A673 (cell line): Measurements from ENCODE around the gene PLA2G2A.

Source experiments
- EZH2 ChIP-seq: fragments of 200-600 bp; sonication (generic); IDR thresholded peaks from 2 replicates; pipeline ENCODE4 v1.6.1; 2017; ENCODE audit warnings: borderline replicate concordance, low read depth, mild to moderate bottlenecking, mixed read lengths, antibody characterized with exemption, low read length; ENCODE audit not compliant: poor library complexity, severe bottlenecking
- TF ChIP-seq, protein P1 (sequence below): fragments of 300-800, 200-600 bp; sonication (generic); conservative IDR thresholded peaks from 2 replicates; pipeline ENCODE4 v1.5.1; 2017; ENCODE audit warnings: low read depth, mild to moderate bottlenecking, antibody characterized with exemption, low read length, moderate library complexity, mixed read lengths

- TF ChIP-seq, protein P1, sequence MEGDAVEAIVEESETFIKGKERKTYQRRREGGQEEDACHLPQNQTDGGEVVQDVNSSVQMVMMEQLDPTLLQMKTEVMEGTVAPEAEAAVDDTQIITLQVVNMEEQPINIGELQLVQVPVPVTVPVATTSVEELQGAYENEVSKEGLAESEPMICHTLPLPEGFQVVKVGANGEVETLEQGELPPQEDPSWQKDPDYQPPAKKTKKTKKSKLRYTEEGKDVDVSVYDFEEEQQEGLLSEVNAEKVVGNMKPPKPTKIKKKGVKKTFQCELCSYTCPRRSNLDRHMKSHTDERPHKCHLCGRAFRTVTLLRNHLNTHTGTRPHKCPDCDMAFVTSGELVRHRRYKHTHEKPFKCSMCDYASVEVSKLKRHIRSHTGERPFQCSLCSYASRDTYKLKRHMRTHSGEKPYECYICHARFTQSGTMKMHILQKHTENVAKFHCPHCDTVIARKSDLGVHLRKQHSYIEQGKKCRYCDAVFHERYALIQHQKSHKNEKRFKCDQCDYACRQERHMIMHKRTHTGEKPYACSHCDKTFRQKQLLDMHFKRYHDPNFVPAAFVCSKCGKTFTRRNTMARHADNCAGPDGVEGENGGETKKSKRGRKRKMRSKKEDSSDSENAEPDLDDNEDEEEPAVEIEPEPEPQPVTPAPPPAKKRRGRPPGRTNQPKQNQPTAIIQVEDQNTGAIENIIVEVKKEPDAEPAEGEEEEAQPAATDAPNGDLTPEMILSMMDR, result no peak
- no peak for TF ChIP-seq EZH2
Measured at GRCh38 chr1:19926296-19927129, 52.9 kb downstream of the PLA2G2A start.
